CD4-positive, alpha-beta memory T cell (primary cell): Measurements from ENCODE around the gene TRIP11. TPM values are rescaled to one million over a fixed set of nuclear protein-coding genes. Genes with fewer than 3 reads are reported as not detected.

ENCODE experiments used
- CTCF ChIA-PET: fragments of 350-600 bp; sonication (Branson Sonifier 250); formaldehyde crosslinking; loops from one replicate; lab custom pipeline; 2021; ENCODE audit warnings: inconsistent platforms; ENCODE audit not compliant: partially characterized antibody; lab: Charles Lee
- POLR2A ChIA-PET: fragments of 350-600 bp; sonication (Branson Sonifier 250); formaldehyde crosslinking; loops from one replicate; lab custom pipeline; 2021; ENCODE audit not compliant: partially characterized antibody; lab: Charles Lee
- DNase-seq, 5 donors: peaks; one replicate each; pipeline versions ENCODE4 v3.0.0 to v3.0.0-alpha.2; 2020 to 2022; ENCODE audit warnings: mixed read lengths in 1 of 5
- H3K27ac ChIP-seq: one replicate; pipeline ENCODE4 v1.7.0; 2013; ENCODE audit warnings: low read depth, low read length
- H3K27me3 ChIP-seq: 2 replicates; pipeline ENCODE4 v1.7.0; 2013; ENCODE audit warnings: mild to moderate bottlenecking, low read length, moderate library complexity; ENCODE audit not compliant: insufficient read depth
- H3K36me3 ChIP-seq: 2 replicates; pipeline ENCODE4 v1.7.0; 2013; ENCODE audit warnings: mild to moderate bottlenecking, low read length, moderate library complexity; ENCODE audit not compliant: insufficient read depth
- H3K4me1 ChIP-seq: 2 replicates; pipeline ENCODE4 v1.7.0; 2013; ENCODE audit warnings: mild to moderate bottlenecking, low read length, moderate library complexity; ENCODE audit not compliant: insufficient read depth
- H3K4me3 ChIP-seq, 2 donors: one replicate each; pipeline ENCODE4 v1.7.0; 2013; ENCODE audit warnings: low read length in 2 of 2, mild to moderate bottlenecking in 1 of 2
- H3K9me3 ChIP-seq, 2 donors: one replicate each; pipeline ENCODE4 v1.7.0; 2013; ENCODE audit warnings: low read length in 2 of 2, control low read depth in 1 of 2; ENCODE audit not compliant: control insufficient read depth in 1 of 2
- H3K27ac Mint-ChIP-seq, 7 donors: one replicate each; pipeline ENCODE4 v1.8.0; 2020 to 2021; ENCODE audit warnings: mixed read lengths in 7 of 7, mild to moderate bottlenecking in 6 of 7, inconsistent platforms in 3 of 7, moderate library complexity in 3 of 7
- H3K27me3 Mint-ChIP-seq, 2 donors: one replicate each; pipeline ENCODE4 v1.8.0; 2020 to 2021; ENCODE audit warnings: mixed read lengths in 2 of 2
- H3K36me3 Mint-ChIP-seq, 2 donors: one replicate each; pipeline ENCODE4 v1.8.0; 2020 to 2021; ENCODE audit warnings: mixed read lengths in 2 of 2, inconsistent platforms in 1 of 2, mild to moderate bottlenecking in 1 of 2
- H3K4me1 Mint-ChIP-seq, 4 donors: one replicate each; pipeline ENCODE4 v1.8.0; 2020 to 2021; ENCODE audit warnings: mixed read lengths in 4 of 4, mild to moderate bottlenecking in 1 of 4
- H3K4me3 Mint-ChIP-seq, 8 donors: one replicate each; pipeline ENCODE4 v1.8.0; 2020 to 2021; ENCODE audit warnings: mixed read lengths in 8 of 8, mild to moderate bottlenecking in 7 of 8, moderate library complexity in 6 of 8, inconsistent platforms in 3 of 8
- H3K9me3 Mint-ChIP-seq, 8 donors: one replicate each; pipeline ENCODE4 v1.8.0; 2020 to 2021; ENCODE audit warnings: mixed read lengths in 8 of 8, mild to moderate bottlenecking in 5 of 8, inconsistent platforms in 3 of 8, moderate library complexity in 1 of 8
- intact Hi-C: fragments of 100-400 bp; cut with micrococcal nuclease; formaldehyde crosslinking; loops from one replicate; pipeline ENCODE4 v1.15.1; 2023
- polyA plus RNA-seq, 2 donors: library from polyadenylated mRNA; unstranded; fragments of 300-500 nt; fragmentation: Illumina TruSeq; gene quantifications; one replicate each; pipeline ENCODE4 v1.2.3, GENCODE V29; 2021
- total RNA-seq, 2 experiments: library from RNA; stranded (reverse); gene quantifications; one replicate each; pipeline ENCODE4 v1.2.3, GENCODE V29; 2021

TRIP11 gene
- total and polyA plus RNA-seq, 4 experiments from 2014 or later = 24.6 to 77.2 (median 68.3) TPM

GRCh38 chr14:91946622-91947474 lies 93.0 kb downstream of the TRIP11 start:
- Histone ChIP-seq H3K36me3 (no peaks in the 10 kb centered on the region), H3K27me3 (peaks cover 10% of the 10 kb centered on the region), H3K27ac (no peak overlapping the region), H3K9me3 (no peaks in the 10 kb centered on the region), H3K4me3 (peak overlapping the region in 1 of 2 donors; percentile 17), H3K4me1 (peaks cover 9% of the 10 kb centered on the region)
- Mint-ChIP-seq H3K4me3 (peak overlapping the region; percentile 82 to 96 (median 89)), H3K9me3 (no peaks in the 10 kb centered on the region), H3K27me3 (peaks cover 15 to 18% of the 10 kb centered on the region in 2 donors), H3K4me1 (peaks cover 2 to 16% (median 13%) of the 10 kb centered on the region in 4 donors), H3K36me3 (no peaks in the 10 kb centered on the region), H3K27ac (peak overlapping the region in 1 of 7 donors; percentile 60)
- intact Hi-C loops = no loop called here
- POLR2A ChIA-PET = interaction anchor here (1.0 kb wide), 1 partner anchor 151 kb away, joined by 3 read pairs; no protein-coding TSS in a partner anchor
- CTCF ChIA-PET = interaction anchor here (1.2 to 1.4 kb wide), 2 partner anchors 35 to 50 kb away, joined by 4 read pairs; no protein-coding TSS in a partner anchor
- peak in 1 of 5 donors; percentile 4 for DNase-seq

- H3K36me3 ChIP-seq = no peaks in the 10 kb centered on the region
- no peaks in the 10 kb centered on the region for H3K9me3 ChIP-seq
- Mint-ChIP-seq H3K27ac (no peak overlapping the region), H3K27me3 (peaks cover 15 to 18% of the 10 kb centered on the region in 2 donors), H3K36me3 (no peaks in the 10 kb centered on the region), H3K9me3 (no peaks in the 10 kb centered on the region), H3K4me3 (peak overlapping the region in 3 of 8 donors; percentile 24 to 90 (median 88)), H3K4me1 (peaks cover 2 to 16% (median 13%) of the 10 kb centered on the region in 4 donors)
- no peak for DNase-seq
- no peak overlapping the region for H3K27ac ChIP-seq
- no peak overlapping the region for H3K4me3 ChIP-seq
- ChIA-PET POLR2A (interaction anchor here (1.0 kb wide), 1 partner anchor 150 kb away, joined by 3 read pairs; no protein-coding TSS in a partner anchor), CTCF (interaction anchor here (1.2 to 1.4 kb wide), 2 partner anchors 34 to 51 kb away, joined by 4 read pairs; no protein-coding TSS in a partner anchor)
- H3K4me1 ChIP-seq = peaks cover 9% of the 10 kb centered on the region
- H3K27me3 ChIP-seq = peaks cover 10% of the 10 kb centered on the region
- intact Hi-C loops = no loop called here
Observed at GRCh38 chr14:91945751-91946621, 93.9 kb downstream of the TRIP11 start.

- Mint-ChIP-seq H3K27me3 (peaks cover 15 to 23% of the 10 kb centered on the region in 2 donors), H3K27ac (no peak overlapping the region), H3K4me3 (no peak overlapping the region), H3K4me1 (peaks cover 3 to 11% (median 7%) of the 10 kb centered on the region in 4 donors), H3K9me3 (no peaks in the 10 kb centered on the region), H3K36me3 (no peaks in the 10 kb centered on the region)
- H3K27me3 ChIP-seq = peaks cover 10% of the 10 kb centered on the region
- no peak overlapping the region for H3K27ac ChIP-seq
- H3K4me1 ChIP-seq = peaks cover 9% of the 10 kb centered on the region
- intact Hi-C loops = no loop called here
- no peaks in the 10 kb centered on the region for H3K9me3 ChIP-seq
- no peaks in the 10 kb centered on the region for H3K36me3 ChIP-seq
- no peak overlapping the region for H3K4me3 ChIP-seq
- DNase-seq = no peak
- CTCF ChIA-PET = no interaction called here
- POLR2A ChIA-PET = no interaction called here
Observed at GRCh38 chr14:91942946-91943345, 96.9 kb downstream of the TRIP11 start.

- Mint-ChIP-seq H3K27ac (no peak overlapping the region), H3K27me3 (peaks cover 15 to 23% of the 10 kb centered on the region in 2 donors), H3K4me1 (peaks cover 3 to 9% (median 6%) of the 10 kb centered on the region in 4 donors), H3K36me3 (no peaks in the 10 kb centered on the region), H3K4me3 (no peak overlapping the region), H3K9me3 (peaks cover 0 to under 1% (median 0%) of the 10 kb centered on the region in 8 donors)
- Histone ChIP-seq H3K4me1 (peaks cover 7% of the 10 kb centered on the region), H3K27ac (no peak overlapping the region), H3K4me3 (no peak overlapping the region), H3K36me3 (no peaks in the 10 kb centered on the region), H3K9me3 (no peaks in the 10 kb centered on the region), H3K27me3 (peaks cover 10% of the 10 kb centered on the region)
- CTCF ChIA-PET = interaction anchor here (1.0 kb wide), 1 partner anchor 28 kb away, joined by 3 read pairs; no protein-coding TSS in a partner anchor
- no peak for DNase-seq
- POLR2A ChIA-PET = no interaction called here
- intact Hi-C loops = no loop called here
Observed at GRCh38 chr14:91942128-91942527, 97.7 kb downstream of the TRIP11 start.

GRCh38 chr14:91940209-91940608 lies 99.7 kb downstream of the TRIP11 start:
- Histone ChIP-seq H3K9me3 (no peaks in the 10 kb centered on the region), H3K27ac (no peak overlapping the region), H3K4me1 (no peaks in the 10 kb centered on the region), H3K4me3 (no peak overlapping the region), H3K27me3 (no peaks in the 10 kb centered on the region), H3K36me3 (no peaks in the 10 kb centered on the region)
- H3K9me3 Mint-ChIP-seq = peaks cover 0 to 4% (median 0%) of the 10 kb centered on the region in 8 donors
- no peaks in the 10 kb centered on the region for H3K36me3 Mint-ChIP-seq
- H3K27me3 Mint-ChIP-seq = peaks cover 7 to 16% of the 10 kb centered on the region in 2 donors
- POLR2A ChIA-PET = no interaction called here
- no peak overlapping the region for H3K27ac Mint-ChIP-seq
- CTCF ChIA-PET = no interaction called here
- intact Hi-C loops = no loop called here
- H3K4me1 Mint-ChIP-seq = peaks cover 0 to 1% (median 0%) of the 10 kb centered on the region in 4 donors
- no peak overlapping the region for H3K4me3 Mint-ChIP-seq
- DNase-seq = no peak

- ChIA-PET CTCF (no interaction called here), POLR2A (no interaction called here)
- Histone ChIP-seq H3K4me1 (no peaks in the 10 kb centered on the region), H3K4me3 (no peak overlapping the region), H3K27me3 (no peaks in the 10 kb centered on the region), H3K27ac (no peak overlapping the region), H3K36me3 (no peaks in the 10 kb centered on the region), H3K9me3 (no peaks in the 10 kb centered on the region)
- Mint-ChIP-seq H3K36me3 (no peaks in the 10 kb centered on the region), H3K27ac (no peak overlapping the region), H3K9me3 (peaks cover 0 to 4% (median 0%) of the 10 kb centered on the region in 8 donors), H3K4me3 (no peak overlapping the region), H3K27me3 (peaks cover 2 to 5% of the 10 kb centered on the region in 2 donors), H3K4me1 (peaks cover 0 to 1% (median 0%) of the 10 kb centered on the region in 4 donors)
- intact Hi-C loops = no loop called here
- DNase-seq = no peak
Observed at GRCh38 chr14:91935586-91935985, 104.3 kb downstream of the TRIP11 start.
